Subcutaneous adipose tissue (tissue), 4 donors: ENCODE measurements around the gene WDR11. TPM values are rescaled to one million over a fixed set of nuclear protein-coding genes. Genes with fewer than 3 reads are reported as not detected.

ENCODE experiments used
- CTCF ChIP-seq: fragments of 450-650 bp; IDR thresholded peaks from one replicate; pipeline ENCODE4 v1.5.1; 2016; ENCODE audit warnings: low read depth, mild to moderate bottlenecking, control low read depth, antibody characterized with exemption, moderate library complexity
- total RNA-seq, 4 donors: library from RNA; depleted of rRNA; stranded (reverse); fragments of >200 nt; gene quantifications; one replicate each; pipeline ENCODE4 v1.1.0, GENCODE V29; 2016

Gene WDR11
- total RNA-seq, 4 donors from 2014 or later = 48.8 to 112 (median 69.9) TPM

- TF ChIP-seq CTCF = no peak
Measured at GRCh38 chr10:120873741-120874140, 22.6 kb downstream of the WDR11 start.

GRCh38 chr10:120883071-120883470 lies 31.9 kb downstream of the WDR11 start:
- TF ChIP-seq CTCF = no peak

DNA sequence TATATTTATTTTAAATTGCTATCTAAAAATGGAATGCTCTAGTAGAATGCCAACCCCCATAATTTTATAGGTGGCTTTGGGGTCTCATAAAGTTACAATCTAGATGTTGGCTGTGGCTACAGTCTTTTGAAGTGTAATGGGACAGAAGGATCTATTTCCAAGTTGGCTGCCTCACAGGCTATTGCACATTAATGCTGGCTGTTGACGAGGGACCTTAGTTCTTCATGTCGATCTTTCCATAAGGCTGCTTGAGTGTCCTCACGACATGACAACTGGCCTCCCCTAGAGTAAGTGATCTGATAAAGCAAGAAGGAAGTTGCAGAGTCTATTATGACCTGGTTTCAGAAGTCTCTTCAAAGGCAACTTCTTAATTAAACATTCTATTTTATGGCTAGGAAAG lies 36.3 kb downstream of the WDR11 start:
- TF ChIP-seq CTCF = no peak

- TF ChIP-seq CTCF = no peak
Measured at GRCh38 chr10:120891365-120891764, 40.2 kb downstream of the WDR11 start.

DNA sequence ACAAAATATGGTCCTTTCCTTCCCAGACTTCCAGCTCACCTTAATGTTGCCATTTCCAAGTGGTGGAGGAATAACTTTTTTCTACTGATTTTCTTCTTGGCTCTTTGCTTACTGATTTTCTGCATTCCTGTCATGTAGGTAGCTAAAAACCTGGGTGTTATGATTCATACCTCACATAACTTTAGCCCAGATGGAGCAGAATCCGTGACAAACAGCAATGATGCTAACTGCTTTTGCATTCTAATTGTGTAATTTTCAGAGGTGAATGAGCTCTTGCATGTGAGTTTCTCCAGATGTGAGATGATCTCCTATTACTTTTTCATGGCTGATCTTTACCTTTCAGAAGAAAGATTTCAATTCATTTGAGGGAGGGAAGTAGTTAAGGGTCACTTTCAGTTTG lies 43.4 kb downstream of the WDR11 start:
- TF ChIP-seq CTCF = no peak

DNA sequence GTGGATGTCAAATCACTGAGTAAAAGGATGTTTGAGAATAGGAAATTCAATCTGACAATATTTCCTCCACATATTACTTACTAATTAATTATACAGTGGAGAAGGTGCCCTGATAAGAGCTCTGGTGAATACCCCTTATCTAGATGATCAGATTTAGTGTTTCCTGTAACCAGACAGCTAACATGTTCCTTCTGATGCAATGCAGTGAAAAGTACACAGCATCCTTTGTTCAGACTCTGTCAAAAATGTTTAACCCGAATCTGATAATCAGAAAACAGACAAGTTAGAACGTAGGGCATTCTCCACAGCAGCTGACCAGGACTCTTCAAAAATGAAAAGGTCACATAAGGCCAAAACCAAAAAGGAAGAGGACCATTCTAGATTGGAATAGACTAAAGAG lies 46.2 kb downstream of the WDR11 start:
- no peak for TF ChIP-seq CTCF

GRCh38 chr10:120905268-120905667 lies 54.1 kb downstream of the WDR11 start:
- no peak for TF ChIP-seq CTCF
